Measurements from ENCODE around the gene TGFB1.
"Not testable (repeated sequence)": the region's sequence is repeated elsewhere in the genome, so short reads cannot be mapped to it uniquely, and the experiment has no call there.

Gene TGFB1

DNA sequence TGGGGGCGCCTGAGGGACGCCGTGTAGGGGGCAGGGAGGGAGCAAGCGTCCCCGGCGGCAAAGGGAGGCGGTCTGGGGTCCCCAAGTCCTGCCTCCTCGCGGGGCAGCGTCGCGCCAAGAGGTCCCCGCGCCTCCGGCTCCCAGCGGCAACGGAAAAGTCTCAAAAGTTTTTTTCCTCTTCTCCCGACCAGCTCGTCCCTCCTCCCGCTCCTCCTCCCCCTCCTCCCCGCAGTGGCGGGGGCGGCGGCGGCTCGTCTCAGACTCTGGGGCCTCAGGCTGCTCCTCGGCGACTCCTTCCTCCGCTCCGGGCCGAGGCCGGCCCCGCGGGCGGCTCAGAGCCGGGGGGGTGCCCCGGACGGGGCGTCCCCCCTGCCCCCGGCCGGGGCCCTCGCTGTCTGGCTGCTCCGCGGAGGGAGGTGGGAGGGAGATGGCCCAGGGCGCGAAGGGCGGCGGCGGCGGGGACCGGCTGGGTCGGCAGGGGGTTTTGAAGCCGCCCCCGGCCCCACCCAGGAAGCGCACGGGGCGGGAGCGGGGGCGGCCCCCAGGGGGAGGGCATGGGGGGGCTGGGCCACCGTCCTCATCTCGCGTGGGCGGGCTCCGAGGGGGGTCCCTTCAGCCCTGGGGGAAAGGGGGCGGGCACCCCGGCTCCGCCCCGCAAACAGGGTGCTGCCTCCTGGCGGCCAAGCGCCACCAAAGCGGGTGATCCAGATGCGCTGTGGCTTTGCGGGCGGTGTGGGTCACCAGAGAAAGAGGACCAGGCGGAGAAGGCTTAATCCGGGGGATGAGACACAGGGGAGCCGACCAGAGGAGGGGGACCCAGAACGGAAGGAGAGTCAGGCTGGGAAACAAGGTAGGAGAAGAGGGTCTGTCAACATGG lies at the start of gene TGFB1:
TGFB1 (minus strand) TSS at position 457 of the 877 bp plus-strand sequence. CDS start 878 bp downstream, outside the sequence.
- DNase-seq (ENCODE audit: low read depth in 2 of 2): peak; percentile 77 to 78

DNA sequence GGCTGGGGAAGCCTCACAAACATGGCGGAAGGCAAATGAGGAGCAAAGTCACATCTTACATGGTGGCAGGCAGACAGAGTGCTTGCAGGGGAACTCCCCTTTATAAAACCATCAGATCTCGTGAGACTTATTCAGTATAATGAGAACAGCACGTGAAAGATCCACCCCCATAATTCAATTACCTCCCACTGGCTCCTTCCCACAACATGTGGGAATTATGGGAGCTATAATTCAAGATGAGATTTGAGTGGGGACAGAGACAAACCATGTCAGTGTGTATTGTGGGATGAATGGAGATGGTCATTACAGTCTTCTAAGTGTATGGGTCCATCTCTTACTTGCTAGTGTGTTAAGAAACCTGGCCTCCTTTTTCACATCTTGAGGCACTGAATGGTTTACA lies 48.3 kb upstream of the TGFB1 start:
- no peak for DNase-seq (ENCODE audit: low read depth in 2 of 2)

DNA sequence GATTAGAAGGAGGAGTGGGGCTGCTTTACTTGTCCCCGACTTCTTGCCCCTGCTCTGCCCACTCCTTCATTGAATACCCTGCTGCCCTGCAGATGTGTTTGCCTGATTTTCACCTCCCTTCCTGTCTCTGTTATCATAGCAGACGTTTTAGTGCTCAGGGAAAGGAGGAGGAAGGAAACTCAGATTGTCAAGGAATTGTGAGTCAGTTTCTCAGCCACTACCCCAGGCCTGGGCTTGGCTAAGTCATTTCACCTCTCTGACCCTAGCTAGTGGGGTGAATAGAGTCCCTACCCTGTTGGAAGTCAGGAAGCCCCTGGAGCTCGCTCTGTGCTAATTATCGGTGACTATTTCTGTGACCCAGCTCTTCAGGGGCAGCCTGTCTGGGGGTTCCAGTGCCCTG lies 47.8 kb upstream of the TGFB1 start:
- no peak for DNase-seq (ENCODE audit: low read depth in 2 of 2)

DNA sequence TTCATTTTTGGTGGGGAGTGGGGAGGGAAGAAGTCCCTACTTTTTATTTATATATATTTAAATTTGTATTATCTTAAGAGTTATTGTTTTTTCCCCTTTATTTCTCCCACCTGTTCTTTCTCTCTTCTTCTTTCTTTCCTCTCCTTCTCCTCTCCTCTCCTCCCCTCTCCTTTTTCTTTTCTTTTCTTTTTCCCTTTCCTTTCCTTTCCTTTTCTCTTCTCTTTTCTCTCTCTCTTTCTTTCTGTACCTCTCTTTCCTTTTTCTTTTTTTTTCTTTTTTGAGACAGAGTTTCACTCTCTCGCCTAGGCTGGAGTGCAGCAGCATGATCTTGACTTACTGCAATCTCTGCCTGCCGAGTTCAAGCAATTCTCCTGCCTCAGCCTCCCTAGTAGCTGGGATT lies 45.8 kb upstream of the TGFB1 start:
- DNase-seq (ENCODE audit: low read depth in 2 of 2): no peak

- DNase-seq (ENCODE audit: low read depth in 2 of 2): no peak
Observed at GRCh38 chr19:41399091-41399490, 45.4 kb upstream of the TGFB1 start.

DNA sequence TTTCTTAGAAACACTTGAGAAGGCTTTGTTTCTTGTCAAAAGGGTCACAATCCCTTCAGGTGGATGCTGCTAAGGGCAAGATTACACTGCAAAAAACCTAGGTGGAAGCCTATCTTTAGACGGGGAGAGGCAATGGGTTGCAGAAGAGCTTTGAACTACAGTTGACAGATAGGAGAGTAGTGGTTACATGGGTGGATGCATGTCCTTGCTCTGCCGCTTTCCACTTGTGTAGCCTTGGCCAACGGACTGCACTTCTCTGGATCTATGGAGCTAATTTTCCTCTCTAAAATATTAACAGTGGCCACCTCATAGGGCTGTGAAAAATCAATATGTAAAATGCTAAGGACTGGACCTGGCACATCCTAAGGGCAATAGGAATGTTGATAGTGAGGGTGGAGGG lies 44.9 kb upstream of the TGFB1 start:
- no peak for DNase-seq (ENCODE audit: low read depth in 2 of 2)

- DNase-seq (ENCODE audit: low read depth in 2 of 2): no peak
Observed at GRCh38 chr19:41398050-41398418, 44.3 kb upstream of the TGFB1 start.

GRCh38 chr19:41397086-41398049 lies 43.6 kb upstream of the TGFB1 start, which contains the start of the genes BCKDHA and EXOSC5:
TSS of gene BCKDHA (plus strand) at chr19:41397818. CDS start at chr19:41397828, 10 bp downstream.
TSS of gene EXOSC5 (minus strand) at chr19:41397359. CDS start at chr19:41397328, 31 bp downstream.
- DNase-seq (ENCODE audit: low read depth in 2 of 2): peak; percentile 100

DNA sequence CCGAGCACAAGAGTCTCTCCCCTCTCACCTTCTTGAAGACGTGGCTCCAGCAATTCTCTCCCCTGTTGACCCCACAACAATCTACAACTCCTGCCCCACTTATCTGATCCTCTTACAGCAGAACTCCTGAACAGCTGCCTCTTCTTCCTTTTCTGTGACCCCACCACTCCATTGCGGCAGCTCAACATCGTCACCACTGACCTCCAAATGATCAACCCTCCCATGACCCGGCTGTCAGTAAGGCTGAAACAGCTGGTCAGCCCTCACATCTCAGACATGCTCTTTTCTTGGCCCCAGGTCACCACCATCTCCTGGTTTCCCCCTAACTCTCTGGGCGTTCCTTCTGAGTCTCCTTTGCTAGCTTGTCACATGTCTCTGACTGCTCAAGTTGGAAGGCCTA lies 41.6 kb upstream of the TGFB1 start:
- DNase-seq (ENCODE audit: low read depth in 2 of 2): no peak

GRCh38 chr19:41392775-41393174 lies 39.1 kb upstream of the TGFB1 start:
- no peak for DNase-seq (ENCODE audit: low read depth in 2 of 2)

DNA sequence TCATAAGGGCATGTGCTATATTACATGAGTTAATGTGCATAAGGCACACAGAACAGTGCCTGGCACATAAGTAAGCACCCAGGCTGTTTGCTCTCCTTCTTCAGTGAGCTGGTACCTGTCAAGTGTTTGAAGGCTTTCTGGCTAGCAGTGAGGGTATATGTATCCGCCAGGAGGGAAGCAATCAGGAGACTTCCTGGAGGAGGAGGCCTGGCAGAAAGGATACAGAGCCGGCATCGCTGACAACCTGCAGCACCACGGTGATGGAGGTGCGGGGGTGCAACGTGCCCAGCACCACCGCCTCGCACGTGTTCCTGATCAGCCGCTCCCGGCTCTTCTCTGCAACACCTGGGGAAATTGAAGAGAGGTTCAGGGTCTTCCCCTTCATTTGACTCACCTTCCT lies 37.9 kb upstream of the TGFB1 start:
- no peak for DNase-seq (ENCODE audit: low read depth in 2 of 2)

DNA sequence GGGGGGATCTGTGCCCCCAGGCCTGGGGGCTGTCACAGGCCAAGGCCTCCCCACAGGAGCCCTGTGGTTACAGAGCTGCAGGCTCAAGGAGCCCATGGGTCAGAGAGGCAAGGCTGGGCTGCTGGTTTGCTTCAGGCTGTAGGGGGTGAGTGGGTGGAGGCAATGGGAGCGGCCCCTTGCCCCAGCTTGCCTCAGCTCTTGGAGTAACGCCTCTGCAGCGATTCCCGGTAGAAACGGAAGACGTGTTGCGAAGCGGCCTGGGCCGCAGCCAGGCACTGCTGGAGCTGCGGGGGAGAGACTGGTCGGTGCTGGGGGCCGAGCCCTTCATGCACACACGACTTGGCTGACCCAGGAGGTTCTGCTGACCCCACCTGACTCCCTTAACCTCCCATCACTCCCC lies 32.7 kb upstream of the TGFB1 start:
- no peak for DNase-seq (ENCODE audit: low read depth in 2 of 2)

DNA sequence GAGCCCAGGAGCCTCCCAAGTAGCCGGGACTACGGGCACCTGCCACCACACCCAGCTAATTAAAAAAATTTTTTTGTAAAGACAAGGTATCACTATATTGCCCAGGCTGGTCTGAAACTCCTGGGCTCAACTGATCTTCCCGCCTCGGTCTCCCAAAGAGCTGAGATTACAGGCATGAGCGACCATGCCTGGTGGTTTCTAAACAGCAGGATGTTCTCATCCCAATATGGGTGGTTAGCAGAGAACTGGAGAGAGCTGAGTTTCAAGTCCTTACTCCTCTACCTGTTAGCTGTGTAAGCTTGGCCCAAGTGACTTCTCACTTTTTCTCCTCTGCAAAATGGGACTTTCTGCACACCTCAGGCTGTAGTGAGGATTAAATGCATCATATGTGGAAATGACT lies 30.6 kb upstream of the TGFB1 start:
- no peak for DNase-seq (ENCODE audit: low read depth in 2 of 2)

GRCh38 chr19:41381536-41381935 lies 27.8 kb upstream of the TGFB1 start:
- DNase-seq (ENCODE audit: low read depth in 2 of 2): not testable (repeated sequence)

- no peak for DNase-seq (ENCODE audit: low read depth in 2 of 2)
Observed at GRCh38 chr19:41377977-41378709, 24.4 kb upstream of the TGFB1 start.

- no peak for DNase-seq (ENCODE audit: low read depth in 2 of 2)
Observed at GRCh38 chr19:41376998-41377365, 23.3 kb upstream of the TGFB1 start.

DNA sequence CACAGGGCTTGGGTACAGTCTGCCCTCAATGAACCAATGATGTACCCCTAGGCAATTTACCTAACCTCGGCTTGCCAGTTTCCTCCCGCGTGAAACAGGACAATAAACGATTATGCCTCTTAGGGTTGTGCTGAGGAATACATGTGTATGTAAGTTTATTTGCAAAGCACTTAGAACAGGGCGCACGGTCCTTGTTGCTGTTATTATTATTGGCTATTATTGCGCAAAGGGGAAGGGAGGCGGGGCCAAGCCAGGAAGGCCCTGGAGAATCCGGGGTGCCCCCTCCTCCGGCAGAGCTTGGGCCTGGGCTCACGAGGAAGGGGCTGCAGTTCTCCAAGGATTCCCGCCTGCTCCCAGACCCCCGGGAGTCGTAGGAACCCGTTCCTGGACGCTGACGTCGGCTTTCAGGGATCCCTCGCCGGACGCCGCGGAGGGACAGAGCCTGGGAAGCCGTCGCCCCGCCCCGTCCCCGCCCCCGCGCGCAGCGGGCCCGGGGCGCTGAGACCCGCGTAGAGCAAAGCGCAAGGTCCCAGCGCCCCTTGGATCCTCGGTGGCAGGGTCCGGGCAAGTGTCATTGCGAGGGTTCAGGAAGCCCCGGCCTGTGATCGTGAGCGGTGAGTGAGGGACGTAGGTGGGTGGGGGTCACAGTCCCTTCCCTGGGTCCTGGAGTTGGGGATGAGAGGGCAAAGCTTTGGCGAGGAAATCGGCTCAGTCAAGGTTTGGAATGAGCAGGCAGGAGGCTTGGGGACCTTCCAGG lies 22.7 kb upstream of the TGFB1 start, which contains the start of gene TMEM91:
TMEM91 (plus strand) TSS at position 293 of the 757 bp plus-strand sequence. CDS start 1,777 bp downstream, outside the sequence.
- DNase-seq (ENCODE audit: low read depth in 2 of 2): no peak

GRCh38 chr19:41373993-41374392 lies 20.3 kb upstream of the TGFB1 start:
- DNase-seq (ENCODE audit: low read depth in 2 of 2): peak; percentile 81 to 85

DNA sequence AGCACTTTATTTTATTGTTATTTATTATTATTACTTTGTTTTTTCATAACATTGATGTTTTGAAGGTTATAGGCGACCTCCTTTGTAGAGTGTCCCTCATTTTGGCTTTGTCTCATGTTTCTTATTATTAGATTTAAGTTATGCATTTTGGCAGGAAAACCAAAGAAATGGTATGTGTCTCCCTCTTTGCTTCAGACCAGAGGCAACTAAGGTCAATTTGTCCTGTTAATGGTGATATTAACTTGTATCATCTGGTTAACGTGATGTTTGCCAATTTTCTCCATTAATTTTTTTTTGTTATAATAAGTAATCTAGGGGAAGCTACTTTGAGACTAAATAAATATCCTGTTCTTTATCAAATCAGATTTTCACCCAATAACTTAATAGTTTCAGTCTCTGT lies 18.8 kb upstream of the TGFB1 start:
- DNase-seq (ENCODE audit: low read depth in 2 of 2): no peak

- DNase-seq (ENCODE audit: low read depth in 2 of 2): no peak
Observed at GRCh38 chr19:41371541-41371940, 17.8 kb upstream of the TGFB1 start.

DNA sequence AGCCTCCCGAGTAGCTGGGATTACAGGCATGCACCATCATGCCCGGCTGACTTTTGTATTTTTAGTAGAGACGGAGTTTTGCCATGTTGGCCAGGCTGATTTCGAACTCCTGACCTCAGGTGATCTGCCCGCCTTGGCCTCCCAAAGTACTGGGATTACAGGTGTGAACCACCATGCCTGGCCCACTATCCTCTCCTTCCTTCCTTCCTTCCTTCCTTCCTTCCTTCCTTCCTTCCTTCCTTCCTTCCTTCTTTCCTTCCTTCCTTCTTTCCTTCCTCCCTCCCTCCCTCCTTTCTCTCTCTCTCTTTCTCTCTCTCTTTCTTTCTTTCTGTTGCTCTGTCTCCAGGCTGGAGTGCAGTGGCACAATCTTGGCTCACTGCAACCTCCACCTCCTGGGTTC lies 17.4 kb upstream of the TGFB1 start:
- not testable (repeated sequence) for DNase-seq (ENCODE audit: low read depth in 2 of 2)
